A673 (cell line): Measurements from ENCODE around the gene ABR. TPM values are rescaled to one million over a fixed set of nuclear protein-coding genes. Genes with fewer than 3 reads are reported as not detected.
A peak's percentile ranks its signal among the peaks of the same experiment; 100 is the strongest.

Source experiments
- BruUV-seq: library from RNA; stranded (reverse); fragments of 400-500 nt; replicated peaks from 2 replicates; lab custom pipeline; 2021; lab: Mats Ljungman, UMichigan
- CTCF ChIA-PET: fragments of 300-600 bp; sonication (Branson Sonifier 250); formaldehyde crosslinking; loops from one replicate; lab custom pipeline; 2022; ENCODE audit warnings: antibody characterized with exemption; lab: Charles Lee
- POLR2A ChIA-PET: fragments of 300-600 bp; sonication (Branson Sonifier 250); formaldehyde crosslinking; loops from one replicate; lab custom pipeline; 2022; ENCODE audit warnings: antibody characterized with exemption; ENCODE audit not compliant: low non-redundant PET; lab: Charles Lee
- DNase-seq: peaks from one replicate; pipeline ENCODE4 v3.0.0-alpha.2; 2015; ENCODE audit warnings: low spot score
- H3K27ac ChIP-seq: fragments of 200-600 bp; sonication (generic); 2 replicates; pipeline ENCODE4 v1.5.1; 2016; ENCODE audit warnings: mixed run types, low read depth, mild to moderate bottlenecking, mixed read lengths, antibody characterized with exemption, low read length; ENCODE audit not compliant: poor library complexity, severe bottlenecking
- H3K27me3 ChIP-seq: fragments of 200-600 bp; sonication (generic); replicated peaks from 2 replicates; pipeline ENCODE4 v1.6.1; 2017; ENCODE audit warnings: mixed run types, low read depth, mild to moderate bottlenecking, mixed read lengths, antibody characterized with exemption, low read length; ENCODE audit not compliant: insufficient read depth, poor library complexity
- H3K36me3 ChIP-seq: fragments of 200-600 bp; sonication (generic); 2 replicates; pipeline ENCODE4 v1.6.1; 2016; ENCODE audit warnings: mixed run types, mild to moderate bottlenecking, mixed read lengths, antibody characterized with exemption, low read length; ENCODE audit not compliant: insufficient read depth, poor library complexity, severe bottlenecking
- H3K4me1 ChIP-seq: fragments of 200-600 bp; sonication (generic); 2 replicates; pipeline ENCODE4 v1.6.1; 2017; ENCODE audit warnings: mixed run types, mild to moderate bottlenecking, mixed read lengths, antibody characterized with exemption, low read length; ENCODE audit not compliant: insufficient read depth, poor library complexity, severe bottlenecking
- H3K4me3 ChIP-seq: fragments of 200-600 bp; sonication (generic); 2 replicates; pipeline ENCODE4 v1.5.1; 2016; ENCODE audit warnings: low read depth, mixed run types, mild to moderate bottlenecking, mixed read lengths, low read length; ENCODE audit not compliant: poor library complexity, severe bottlenecking
- H3K9me3 ChIP-seq: fragments of 200-600 bp; sonication (generic); 2 replicates; pipeline ENCODE4 v1.6.1; 2016; ENCODE audit warnings: mixed run types, low read depth, mild to moderate bottlenecking, mixed read lengths, antibody characterized with exemption, low read length; ENCODE audit not compliant: poor library complexity, severe bottlenecking
- EZH2 ChIP-seq: fragments of 200-600 bp; sonication (generic); IDR thresholded peaks from 2 replicates; pipeline ENCODE4 v1.6.1; 2017; ENCODE audit warnings: borderline replicate concordance, low read depth, mild to moderate bottlenecking, mixed read lengths, antibody characterized with exemption, low read length; ENCODE audit not compliant: poor library complexity, severe bottlenecking
- intact Hi-C: fragments of 100-400 bp; cut with micrococcal nuclease; formaldehyde crosslinking; loops from one replicate; pipeline ENCODE4 v1.10.0; 2022; ENCODE audit not compliant: unreplicated experiment
- total RNA-seq: library from RNA; stranded (reverse); gene quantifications from 2 replicates; pipeline ENCODE4 v1.2.3, GENCODE V29; 2021
- TF ChIP-seq, protein P1 (sequence below): fragments of 300-800, 200-600 bp; sonication (generic); conservative IDR thresholded peaks from 2 replicates; pipeline ENCODE4 v1.5.1; 2017; ENCODE audit warnings: low read depth, mild to moderate bottlenecking, antibody characterized with exemption, low read length, moderate library complexity, mixed read lengths

Gene ABR
- total RNA-seq, 1 experiment from 2014 or later = 47.6 TPM

DNA sequence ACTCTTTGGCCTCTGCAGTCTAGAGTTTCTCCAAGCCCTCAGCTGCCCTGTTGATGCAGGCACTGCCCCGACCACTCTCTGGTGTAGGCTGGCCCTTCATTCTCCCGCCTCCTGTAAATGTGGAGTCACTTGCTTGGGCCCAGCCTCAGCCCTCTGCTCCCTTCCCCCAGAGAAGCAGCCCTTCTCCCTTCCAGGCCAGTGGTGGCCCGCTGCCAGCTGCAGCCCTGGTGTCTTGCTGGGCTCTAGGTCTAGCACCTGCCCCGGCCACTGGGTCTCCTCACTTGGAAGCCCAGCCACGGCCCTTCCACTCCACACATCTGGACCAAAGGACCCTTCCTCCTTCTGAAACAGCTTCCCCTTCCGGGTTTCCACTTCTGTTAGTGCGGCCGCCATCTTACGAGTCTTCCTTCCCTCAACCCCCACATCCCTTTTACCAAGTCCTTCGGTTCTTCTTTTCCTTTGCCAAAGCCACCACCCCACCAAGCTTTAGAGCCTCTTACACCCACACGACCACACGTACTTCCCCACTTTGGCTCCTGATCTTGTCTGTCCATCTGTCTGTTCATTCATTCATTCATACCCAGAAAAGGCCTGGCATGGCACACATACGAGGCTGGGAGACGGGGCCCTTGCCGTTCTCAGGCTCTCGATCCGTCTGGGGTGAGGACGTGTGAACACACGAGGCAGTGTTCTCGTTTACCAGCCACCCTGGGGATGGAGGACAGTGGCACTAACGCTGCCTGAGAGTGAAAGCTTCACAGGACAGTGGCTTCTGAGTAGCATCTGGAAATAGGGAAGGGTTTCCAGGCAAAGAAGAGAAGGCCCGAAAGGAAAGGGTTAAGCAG is 68.0 kb downstream of the ABR start:
- no peak for DNase-seq
- intact Hi-C loops = no loop called here
- H3K4me1 ChIP-seq = peaks cover 32% of the 10 kb centered on the region
- POLR2A ChIA-PET = no interaction called here
- TF ChIP-seq, protein P1, sequence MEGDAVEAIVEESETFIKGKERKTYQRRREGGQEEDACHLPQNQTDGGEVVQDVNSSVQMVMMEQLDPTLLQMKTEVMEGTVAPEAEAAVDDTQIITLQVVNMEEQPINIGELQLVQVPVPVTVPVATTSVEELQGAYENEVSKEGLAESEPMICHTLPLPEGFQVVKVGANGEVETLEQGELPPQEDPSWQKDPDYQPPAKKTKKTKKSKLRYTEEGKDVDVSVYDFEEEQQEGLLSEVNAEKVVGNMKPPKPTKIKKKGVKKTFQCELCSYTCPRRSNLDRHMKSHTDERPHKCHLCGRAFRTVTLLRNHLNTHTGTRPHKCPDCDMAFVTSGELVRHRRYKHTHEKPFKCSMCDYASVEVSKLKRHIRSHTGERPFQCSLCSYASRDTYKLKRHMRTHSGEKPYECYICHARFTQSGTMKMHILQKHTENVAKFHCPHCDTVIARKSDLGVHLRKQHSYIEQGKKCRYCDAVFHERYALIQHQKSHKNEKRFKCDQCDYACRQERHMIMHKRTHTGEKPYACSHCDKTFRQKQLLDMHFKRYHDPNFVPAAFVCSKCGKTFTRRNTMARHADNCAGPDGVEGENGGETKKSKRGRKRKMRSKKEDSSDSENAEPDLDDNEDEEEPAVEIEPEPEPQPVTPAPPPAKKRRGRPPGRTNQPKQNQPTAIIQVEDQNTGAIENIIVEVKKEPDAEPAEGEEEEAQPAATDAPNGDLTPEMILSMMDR = no peak
- TF ChIP-seq EZH2 = no peak
- CTCF ChIA-PET = interaction anchor here (0.6 to 1.0 kb wide), 2 partner anchors 34 to 55 kb away, joined by 3 read pairs; no protein-coding TSS in a partner anchor
- H3K4me3 ChIP-seq = no peak overlapping the region
- H3K27ac ChIP-seq = peak overlapping the region; percentile 65
- H3K36me3 ChIP-seq = no peaks in the 10 kb centered on the region
- BruUV-seq = no TSS peak
- H3K27me3 ChIP-seq = no peaks in the 10 kb centered on the region
- no peaks in the 10 kb centered on the region for H3K9me3 ChIP-seq

DNA sequence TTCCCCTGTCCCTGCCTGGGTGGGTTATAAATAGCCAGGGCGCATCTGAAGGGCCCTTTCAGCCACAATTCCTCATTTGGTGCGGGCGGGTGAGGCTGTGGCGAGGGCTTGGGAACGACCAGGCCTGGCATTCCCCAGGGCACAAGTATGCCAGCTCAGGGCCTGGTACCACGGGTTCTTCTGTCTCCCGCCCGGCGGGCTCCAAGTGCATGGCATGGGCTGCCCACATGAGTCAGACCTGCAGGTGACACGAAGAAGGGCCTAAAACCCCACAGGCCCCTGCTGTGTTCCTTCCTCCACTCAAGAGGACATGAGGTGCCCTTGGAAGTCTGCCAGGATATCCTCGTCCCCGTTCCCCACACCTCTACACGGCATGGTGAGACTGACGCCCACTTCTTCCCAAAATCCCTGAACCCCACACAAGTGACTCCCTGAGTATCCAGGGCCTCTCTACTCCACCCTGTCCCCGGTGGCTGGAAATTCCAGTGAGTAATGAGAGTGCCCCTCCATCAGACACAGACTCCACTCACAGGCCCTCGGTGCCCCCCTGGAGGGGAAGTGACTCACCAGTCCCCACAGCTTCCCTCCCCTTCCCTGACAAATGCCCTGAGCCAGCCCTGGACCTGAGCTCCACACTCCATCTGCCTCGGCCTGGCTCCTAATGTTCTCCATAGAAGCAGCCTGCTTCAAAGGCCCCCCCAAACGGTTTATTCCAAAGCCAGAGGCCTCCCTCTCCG is 68.8 kb downstream of the ABR start:
- no TSS peak for BruUV-seq
- POLR2A ChIA-PET = no interaction called here

DNA sequence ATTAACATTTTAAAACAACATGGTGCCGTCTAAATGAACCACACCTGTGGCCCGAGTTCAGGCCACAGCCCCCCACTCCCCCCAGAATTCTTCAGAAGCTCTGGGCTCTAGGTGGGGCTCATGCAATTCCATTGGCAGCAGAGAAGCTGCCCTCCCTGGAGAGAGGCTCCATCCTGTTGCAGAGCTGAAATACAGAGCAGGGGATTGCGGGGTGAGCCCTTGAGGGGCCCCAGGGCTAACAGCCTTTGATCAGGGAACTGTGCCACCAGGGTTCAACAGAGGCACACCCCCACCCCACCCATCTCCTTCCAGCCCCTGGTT is 69.3 kb downstream of the ABR start:
- H3K27me3 ChIP-seq = no peaks in the 10 kb centered on the region
- H3K9me3 ChIP-seq = no peaks in the 10 kb centered on the region
- H3K36me3 ChIP-seq = no peaks in the 10 kb centered on the region
- no TSS peak for BruUV-seq
- intact Hi-C loops = no loop called here
- H3K4me1 ChIP-seq = peaks cover 31% of the 10 kb centered on the region
- TF ChIP-seq EZH2 = no peak
- TF ChIP-seq, protein P1 = no peak
- ChIA-PET CTCF (interaction anchor here (0.6 to 0.7 kb wide), 3 partner anchors 12 to 114 kb away, joined by 3 to 10 read pairs (median 4); partner anchors contain the start of gene TIMM22), POLR2A (no interaction called here)
- H3K4me3 ChIP-seq = no peak overlapping the region
- no peak for DNase-seq
- peak overlapping the region; percentile 65 for H3K27ac ChIP-seq

More for the DNA sequence above, 68.8 kb downstream of the ABR start:
- intact Hi-C loops = no loop called here
- no peak for TF ChIP-seq EZH2
- TF ChIP-seq, protein P1 = no peak
- CTCF ChIA-PET = interaction anchor here (0.6 to 1.0 kb wide), 3 partner anchors 12 to 55 kb away, joined by 3 read pairs; no protein-coding TSS in a partner anchor
- H3K27me3 ChIP-seq = no peaks in the 10 kb centered on the region
- no peaks in the 10 kb centered on the region for H3K36me3 ChIP-seq
- peak; percentile 88 for DNase-seq
- no peak overlapping the region for H3K4me3 ChIP-seq
- H3K27ac ChIP-seq = peak overlapping the region; percentile 65
- no peaks in the 10 kb centered on the region for H3K9me3 ChIP-seq
- peaks cover 32% of the 10 kb centered on the region for H3K4me1 ChIP-seq
